SU-DHL-6 (cell line): ENCODE data around the gene A3GALT2.

Experiments used
- CTCF ChIP-seq: fragments of 200-600 bp; sonication (generic); IDR thresholded peaks from one replicate; pipeline ENCODE4 v1.5.1; 2017; ENCODE audit warnings: antibody characterized with exemption, mild to moderate bottlenecking, low read length, moderate library complexity; ENCODE audit not compliant: insufficient read depth, poor library complexity, severe bottlenecking
- EZH2phosphoT487 ChIP-seq: fragments of 200-600 bp; sonication (generic), shearing (Covaris generic); conservative IDR thresholded peaks from 2 replicates; pipeline ENCODE4 v1.6.1; 2018; ENCODE audit warnings: mild to moderate bottlenecking, antibody characterized with exemption, low read length, moderate library complexity, mixed read lengths

DNA sequence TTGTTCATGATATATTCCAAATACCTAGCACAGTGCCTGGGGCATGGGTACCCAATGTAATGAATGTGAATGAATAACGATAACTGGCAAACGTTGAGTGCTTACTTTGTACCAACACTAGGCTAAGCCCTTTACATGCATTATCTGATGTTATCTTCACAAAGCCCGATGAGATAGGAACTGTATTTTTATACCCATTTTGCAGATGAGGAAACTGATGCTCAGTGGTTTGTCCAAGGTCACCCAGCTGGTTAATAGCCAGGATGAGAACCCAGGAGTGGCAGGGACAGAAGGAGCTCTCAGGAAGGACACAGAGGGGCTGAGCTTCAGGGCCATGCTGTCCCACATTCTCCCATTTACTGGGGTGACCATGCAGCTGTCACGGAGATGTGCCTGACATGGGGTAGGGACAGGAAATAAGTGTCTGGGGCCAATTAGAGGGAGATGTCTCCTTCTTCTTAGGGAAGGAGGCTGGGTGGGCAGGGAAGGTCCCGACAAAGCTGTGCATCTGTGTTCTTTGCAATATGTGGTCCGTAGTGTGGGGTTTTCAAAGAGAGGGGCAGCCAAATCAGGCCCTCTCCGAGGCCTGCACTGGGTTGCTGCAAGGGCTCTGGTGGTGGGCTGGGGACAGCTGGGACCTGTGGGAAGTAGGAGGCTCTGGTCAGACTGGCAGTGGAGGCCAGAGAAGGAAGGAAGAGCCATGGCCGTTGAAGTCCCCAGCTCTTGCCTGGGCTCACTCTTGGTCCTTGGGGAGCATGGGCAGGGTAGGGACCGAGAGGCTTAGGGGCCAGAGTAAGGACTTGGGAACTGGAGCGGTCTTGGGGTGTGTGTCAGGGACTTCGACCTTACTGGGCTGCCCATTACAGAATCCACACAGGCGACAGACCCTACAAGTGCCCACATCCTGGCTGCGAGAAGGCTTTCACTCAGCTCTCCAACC, 26.6 kb downstream of the A3GALT2 start:
- TF ChIP-seq CTCF (no peak), EZH2phosphoT487 (no peak)
